Activated CD4-positive, alpha-beta memory T cell treated with anti-CD3 and anti-CD28 coated beads, Interleukin-2, amount 10 ng/mL, durations not matched to agents 7 days and 5 days (primary cell): ENCODE measurements around the gene RHPN2. TPM values are rescaled to one million over a fixed set of nuclear protein-coding genes. Genes with fewer than 3 reads are reported as not detected.
A peak's percentile ranks its signal among the peaks of the same experiment; 100 is the strongest.

Source experiments
- CTCF ChIA-PET: fragments of 350-600 bp; sonication (Branson Sonifier 250); formaldehyde crosslinking; loops from one replicate; lab custom pipeline; 2021; ENCODE audit warnings: antibody characterized with exemption, inconsistent platforms; lab: Charles Lee
- POLR2A ChIA-PET: fragments of 350-600 bp; sonication (Branson Sonifier 250); formaldehyde crosslinking; loops from one replicate; lab custom pipeline; 2021; ENCODE audit warnings: antibody characterized with exemption; lab: Charles Lee
- DNase-seq: peaks from one replicate; pipeline ENCODE4 v3.0.0-alpha.2; 2020
- H3K27ac Mint-ChIP-seq: one replicate; pipeline ENCODE4 v1.8.0; 2021; ENCODE audit warnings: mild to moderate bottlenecking, mixed read lengths
- H3K27me3 Mint-ChIP-seq: one replicate; pipeline ENCODE4 v1.8.0; 2021; ENCODE audit warnings: mixed read lengths
- H3K36me3 Mint-ChIP-seq: one replicate; pipeline ENCODE4 v1.8.0; 2021; ENCODE audit warnings: low read depth, mixed read lengths
- H3K4me1 Mint-ChIP-seq: one replicate; pipeline ENCODE4 v1.8.0; 2021; ENCODE audit warnings: mixed read lengths
- H3K4me3 Mint-ChIP-seq: one replicate; pipeline ENCODE4 v1.8.0; 2021; ENCODE audit warnings: mild to moderate bottlenecking, mixed read lengths
- H3K9me3 Mint-ChIP-seq: one replicate; pipeline ENCODE4 v1.8.0; 2021; ENCODE audit warnings: mixed read lengths
- total RNA-seq, 2 experiments: library from RNA; stranded (reverse); gene quantifications; one replicate each; pipeline ENCODE4 v1.2.3, GENCODE V29; 2021

The RHPN2 gene
- 1 to 10 TPM in 1 of 2 experiments, under 1 TPM in 1; 0.70 to 1.2 TPM for total RNA-seq

- ChIA-PET CTCF (no interaction called here), POLR2A (no interaction called here)
- H3K36me3 Mint-ChIP-seq: no peaks in the 10 kb centered on the region
These were observed at the start of gene RHPN2 for GRCh38 chr19:33064792-33065550. RHPN2 (minus strand) TSS chr19:33064888; CDS start chr19:33064852, 36 bp downstream.

GRCh38 chr19:33114312-33114711 is 49.6 kb upstream of the RHPN2 start:
- Mint-ChIP-seq H3K4me1 (no peaks in the 10 kb centered on the region), H3K36me3 (peaks cover 59% of the 10 kb centered on the region), H3K27me3 (no peaks in the 10 kb centered on the region), H3K27ac (no peak overlapping the region), H3K9me3 (no peaks in the 10 kb centered on the region), H3K4me3 (no peak overlapping the region)
- CTCF ChIA-PET: no interaction called here
- POLR2A ChIA-PET: no interaction called here
- DNase-seq: no peak

More at GRCh38 chr19:33064792-33065550, at the start of gene RHPN2:
- H3K4me3 Mint-ChIP-seq: peak within 1 kb of the TSS; percentile 55
- H3K27me3 Mint-ChIP-seq: peaks cover 27% of the 10 kb centered on the region
- no peaks in the 10 kb centered on the region for H3K9me3 Mint-ChIP-seq
- DNase-seq: peak; percentile 56
- peaks cover 6% of the 10 kb centered on the region for H3K4me1 Mint-ChIP-seq
- no peak within 1 kb of the TSS for H3K27ac Mint-ChIP-seq

DNA sequence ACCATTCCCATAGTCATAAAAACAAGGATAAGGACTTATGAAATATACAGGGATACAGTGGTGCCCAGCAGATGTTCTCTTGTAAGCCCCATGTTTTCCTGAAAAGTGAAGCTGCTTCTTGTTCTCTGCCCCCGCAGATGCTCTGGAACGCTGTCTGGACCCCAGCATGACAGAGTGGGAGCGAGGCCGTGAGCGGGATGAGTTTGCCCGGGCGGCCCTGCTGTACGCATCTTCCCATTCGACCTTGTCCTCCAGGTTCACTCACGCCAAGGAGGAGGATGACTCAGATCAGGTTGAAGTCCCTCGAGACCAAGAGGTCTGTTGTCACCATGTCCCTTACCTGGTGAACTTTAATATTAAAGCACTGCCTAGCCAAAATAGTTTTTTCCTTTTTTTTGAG is 46.9 kb upstream of the RHPN2 start:
- Mint-ChIP-seq H3K4me3 (no peak overlapping the region), H3K9me3 (no peaks in the 10 kb centered on the region), H3K27ac (no peak overlapping the region), H3K36me3 (peaks cover 53% of the 10 kb centered on the region), H3K4me1 (no peaks in the 10 kb centered on the region), H3K27me3 (no peaks in the 10 kb centered on the region)
- no peak for DNase-seq
- ChIA-PET CTCF (no interaction called here), POLR2A (no interaction called here)

GRCh38 chr19:33110137-33110910 is 45.6 kb upstream of the RHPN2 start:
- Mint-ChIP-seq H3K9me3 (no peaks in the 10 kb centered on the region), H3K27me3 (no peaks in the 10 kb centered on the region), H3K27ac (no peak overlapping the region), H3K4me3 (no peak overlapping the region), H3K4me1 (no peaks in the 10 kb centered on the region), H3K36me3 (peaks cover 53% of the 10 kb centered on the region)
- POLR2A ChIA-PET: no interaction called here
- CTCF ChIA-PET: interaction anchor here (1.5 kb wide), 1 partner anchor 8 kb away, joined by 5 read pairs; no protein-coding TSS in a partner anchor
- no peak for DNase-seq

GRCh38 chr19:33108161-33108560 is 43.5 kb upstream of the RHPN2 start:
- peaks cover 51% of the 10 kb centered on the region for H3K36me3 Mint-ChIP-seq
- no peak overlapping the region for H3K4me3 Mint-ChIP-seq
- no peak overlapping the region for H3K27ac Mint-ChIP-seq
- CTCF ChIA-PET: no interaction called here
- no peaks in the 10 kb centered on the region for H3K27me3 Mint-ChIP-seq
- no peaks in the 10 kb centered on the region for H3K4me1 Mint-ChIP-seq
- DNase-seq: no peak
- POLR2A ChIA-PET: no interaction called here
- H3K9me3 Mint-ChIP-seq: no peaks in the 10 kb centered on the region

DNA sequence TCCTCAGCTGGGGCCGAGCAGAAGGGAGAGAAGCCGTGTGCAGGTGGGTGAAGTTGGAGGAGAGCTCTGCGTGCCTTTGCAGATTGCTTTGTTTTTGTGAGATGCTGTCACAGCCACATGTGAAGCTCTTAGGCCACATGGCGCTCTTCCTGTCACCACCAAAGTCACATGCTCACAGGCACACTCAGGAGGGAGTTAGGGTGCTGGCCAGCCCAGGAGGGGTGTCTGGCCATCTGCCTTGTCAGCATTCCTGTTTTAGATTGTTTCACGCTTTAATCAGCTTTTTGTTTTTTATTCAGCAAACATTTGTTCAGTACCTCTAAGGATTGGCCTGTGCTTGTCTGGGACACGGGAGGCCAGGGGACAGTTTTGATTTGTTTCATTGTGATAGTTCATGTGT is 38.2 kb upstream of the RHPN2 start:
- Mint-ChIP-seq H3K27me3 (no peaks in the 10 kb centered on the region), H3K4me1 (no peaks in the 10 kb centered on the region), H3K4me3 (no peak overlapping the region), H3K9me3 (no peaks in the 10 kb centered on the region), H3K36me3 (peaks cover 46% of the 10 kb centered on the region), H3K27ac (no peak overlapping the region)
- ChIA-PET POLR2A (no interaction called here), CTCF (no interaction called here)
- no peak for DNase-seq

DNA sequence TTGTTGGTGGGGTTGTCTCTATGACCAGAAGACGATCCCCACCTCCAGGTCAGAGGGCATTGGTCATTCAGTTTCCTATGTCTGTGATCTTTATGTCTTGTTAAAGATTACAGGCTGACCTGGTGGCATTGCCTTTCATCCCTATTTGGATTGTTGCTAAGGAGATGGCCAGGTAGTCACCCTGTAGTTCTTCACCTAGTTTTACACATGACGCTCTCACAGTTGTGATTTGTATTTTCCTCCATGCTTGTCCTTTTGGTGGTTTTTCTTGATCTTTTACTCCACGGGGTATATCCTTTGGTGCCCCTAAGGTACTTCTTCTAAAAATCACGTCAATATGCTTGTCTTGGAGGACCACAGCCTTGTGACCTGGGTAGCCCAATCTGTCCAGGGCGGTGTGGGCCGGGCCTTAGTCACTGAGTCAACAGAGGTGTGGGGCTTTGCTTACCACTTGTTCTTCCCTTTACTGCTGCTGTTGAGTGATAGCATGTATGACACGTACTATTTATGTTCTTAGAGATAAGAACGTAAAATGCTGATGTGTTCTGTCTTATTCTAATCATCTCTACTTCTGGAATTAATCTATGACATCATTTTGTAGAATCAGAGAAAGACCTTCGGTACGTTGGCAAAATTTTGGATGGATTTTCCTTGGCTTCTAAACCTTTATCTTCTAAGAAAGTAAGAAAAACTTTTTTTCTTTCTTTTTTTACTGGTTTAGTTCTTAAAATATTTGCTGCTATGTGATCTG is 36.4 kb upstream of the RHPN2 start:
- Mint-ChIP-seq H3K9me3 (no peaks in the 10 kb centered on the region), H3K36me3 (peaks cover 49% of the 10 kb centered on the region), H3K4me3 (no peak overlapping the region), H3K27ac (no peak overlapping the region), H3K4me1 (peaks cover 1% of the 10 kb centered on the region), H3K27me3 (no peaks in the 10 kb centered on the region)
- no peak for DNase-seq
- CTCF ChIA-PET: no interaction called here
- POLR2A ChIA-PET: interaction anchor here (1.0 kb wide), 1 partner anchor 20 kb away, joined by 4 read pairs; the partner anchor contains the start of gene GPATCH1

DNA sequence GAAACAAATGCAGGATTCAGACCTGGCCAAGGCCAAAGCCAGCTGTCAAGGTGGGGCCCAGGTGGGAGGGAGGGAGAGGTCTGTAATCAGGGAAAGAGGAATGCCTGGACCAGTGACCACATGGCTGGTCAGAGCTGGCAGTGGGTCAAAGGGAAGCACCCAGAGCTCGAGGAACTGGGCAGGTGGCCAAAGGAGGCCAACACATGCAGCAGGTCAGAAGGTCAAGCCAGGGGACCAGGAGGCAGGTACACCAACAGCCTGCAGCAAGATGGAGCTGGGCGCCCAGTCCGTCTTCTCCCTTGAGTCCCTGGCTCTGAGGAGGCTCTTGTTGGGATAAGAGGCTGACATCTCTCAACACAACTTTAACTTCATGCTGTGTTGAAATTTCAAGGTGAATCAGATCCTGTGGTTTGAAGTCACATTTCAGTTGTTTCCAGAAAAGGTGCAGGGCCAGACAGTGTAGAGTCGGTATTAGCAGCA is 33.4 kb upstream of the RHPN2 start:
- DNase-seq: no peak
- H3K4me3 Mint-ChIP-seq: no peak overlapping the region
- no peaks in the 10 kb centered on the region for H3K27me3 Mint-ChIP-seq
- peaks cover 3% of the 10 kb centered on the region for H3K4me1 Mint-ChIP-seq
- H3K9me3 Mint-ChIP-seq: no peaks in the 10 kb centered on the region
- ChIA-PET POLR2A (no interaction called here), CTCF (no interaction called here)
- no peak overlapping the region for H3K27ac Mint-ChIP-seq
- peaks cover 62% of the 10 kb centered on the region for H3K36me3 Mint-ChIP-seq

DNA sequence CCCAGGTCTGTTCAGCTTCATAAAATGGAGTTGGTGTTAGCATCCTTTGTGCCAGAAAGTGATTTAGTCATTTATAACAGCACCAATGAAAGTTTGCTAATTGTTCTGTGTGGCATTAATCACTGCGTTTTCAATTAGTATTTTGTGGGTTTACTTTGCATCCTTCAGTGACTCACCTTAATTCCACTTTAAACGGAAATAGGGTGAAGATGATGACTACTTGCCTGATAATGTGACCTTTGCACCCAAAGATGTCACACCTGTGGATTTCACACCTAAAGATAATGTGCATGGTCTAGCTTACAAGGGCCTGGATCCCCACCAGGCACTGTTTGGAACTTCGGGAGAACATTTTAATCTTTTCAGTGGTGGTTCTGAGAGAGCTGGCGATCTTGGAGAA is 31.3 kb upstream of the RHPN2 start:
- Mint-ChIP-seq H3K9me3 (no peaks in the 10 kb centered on the region), H3K27ac (no peak overlapping the region), H3K4me3 (no peak overlapping the region), H3K4me1 (peaks cover 3% of the 10 kb centered on the region), H3K36me3 (peaks cover 56% of the 10 kb centered on the region), H3K27me3 (no peaks in the 10 kb centered on the region)
- no peak for DNase-seq
- ChIA-PET CTCF (no interaction called here), POLR2A (interaction anchor here (1.4 kb wide), 1 partner anchor 15 kb away, joined by 3 read pairs; the partner anchor contains the start of gene GPATCH1)

DNA sequence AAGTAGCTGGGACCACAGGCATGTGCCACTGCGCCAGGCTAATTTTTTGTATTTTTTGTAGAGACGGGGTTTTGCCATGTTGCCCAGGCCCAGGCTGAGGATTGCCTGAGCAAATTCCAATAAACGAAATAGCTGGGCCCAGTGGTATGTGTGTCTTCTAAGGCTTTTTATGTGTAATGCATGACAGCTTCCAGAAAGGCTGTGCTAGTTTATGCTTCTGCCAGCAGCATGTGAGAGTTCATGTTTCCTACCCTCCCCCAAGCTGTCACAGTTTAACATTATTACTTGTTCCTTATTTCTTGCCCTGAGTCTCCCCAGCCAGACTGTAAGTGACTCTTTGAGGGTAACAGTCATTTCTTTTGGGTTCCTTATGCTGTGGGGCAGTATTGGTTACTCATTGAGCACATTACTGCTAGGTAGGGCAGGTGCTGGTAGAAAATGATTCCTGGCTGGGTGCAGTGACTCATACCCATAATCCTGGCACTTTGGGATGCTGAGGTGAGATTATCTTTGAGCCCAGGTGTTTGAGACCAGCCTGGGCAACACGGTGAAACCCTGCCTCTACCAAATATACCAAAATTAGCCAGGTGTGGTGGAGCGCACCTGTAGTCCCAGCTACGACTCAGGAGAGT is 29.9 kb upstream of the RHPN2 start:
- Mint-ChIP-seq H3K27me3 (no peaks in the 10 kb centered on the region), H3K36me3 (peaks cover 59% of the 10 kb centered on the region), H3K4me1 (peaks cover 3% of the 10 kb centered on the region), H3K4me3 (no peak overlapping the region), H3K27ac (no peak overlapping the region), H3K9me3 (no peaks in the 10 kb centered on the region)
- DNase-seq: no peak
- CTCF ChIA-PET: interaction anchor here (1.7 kb wide), 1 partner anchor 90 kb away, joined by 3 read pairs; no protein-coding TSS in a partner anchor
- POLR2A ChIA-PET: interaction anchor here (1.4 kb wide), 1 partner anchor 13 kb away, joined by 3 read pairs; the partner anchor contains the start of gene GPATCH1

DNA sequence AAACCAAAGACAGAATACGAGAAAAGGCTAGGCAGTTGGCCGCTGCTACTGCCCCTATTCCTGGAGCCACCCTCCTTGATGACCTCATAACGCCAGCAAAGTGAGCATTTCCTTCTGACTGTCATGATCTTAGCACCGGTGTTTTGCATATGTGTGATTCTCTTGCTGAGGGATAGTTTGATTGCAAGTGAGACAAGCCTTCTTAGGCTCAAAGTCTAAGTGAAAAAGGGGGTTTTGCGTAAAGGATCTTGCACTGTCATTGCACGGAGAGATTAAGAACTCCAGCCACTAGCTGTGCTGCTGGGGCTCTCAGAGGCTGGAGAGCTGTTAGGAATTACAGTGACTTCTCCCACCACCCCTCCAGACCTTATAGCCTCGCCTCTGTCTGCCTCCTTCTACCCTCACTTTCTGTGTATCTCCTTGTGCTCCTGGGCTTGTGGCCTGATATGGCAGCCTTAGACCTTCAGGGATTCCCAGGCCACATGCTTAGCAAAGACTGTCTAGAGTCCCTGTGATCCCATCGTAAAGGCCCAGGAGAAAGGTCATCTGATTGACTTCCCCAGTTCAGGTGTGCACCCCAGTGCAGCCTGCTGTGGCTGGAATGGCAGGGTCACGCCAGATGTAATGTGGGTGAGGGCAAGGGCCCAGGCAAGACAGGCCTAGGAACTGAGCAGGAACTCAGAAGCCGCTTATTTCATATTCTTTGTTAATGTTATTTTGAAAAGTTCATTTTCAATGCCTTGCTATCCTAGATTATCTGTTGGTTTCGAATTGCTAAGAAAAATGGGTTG is 28.9 kb upstream of the RHPN2 start:
- Mint-ChIP-seq H3K27me3 (no peaks in the 10 kb centered on the region), H3K4me1 (peaks cover 3% of the 10 kb centered on the region), H3K9me3 (no peaks in the 10 kb centered on the region), H3K4me3 (no peak overlapping the region), H3K27ac (no peak overlapping the region), H3K36me3 (peaks cover 61% of the 10 kb centered on the region)
- ChIA-PET POLR2A (no interaction called here), CTCF (interaction anchor here (1.7 kb wide), 1 partner anchor 90 kb away, joined by 3 read pairs; no protein-coding TSS in a partner anchor)
- DNase-seq: no peak

DNA sequence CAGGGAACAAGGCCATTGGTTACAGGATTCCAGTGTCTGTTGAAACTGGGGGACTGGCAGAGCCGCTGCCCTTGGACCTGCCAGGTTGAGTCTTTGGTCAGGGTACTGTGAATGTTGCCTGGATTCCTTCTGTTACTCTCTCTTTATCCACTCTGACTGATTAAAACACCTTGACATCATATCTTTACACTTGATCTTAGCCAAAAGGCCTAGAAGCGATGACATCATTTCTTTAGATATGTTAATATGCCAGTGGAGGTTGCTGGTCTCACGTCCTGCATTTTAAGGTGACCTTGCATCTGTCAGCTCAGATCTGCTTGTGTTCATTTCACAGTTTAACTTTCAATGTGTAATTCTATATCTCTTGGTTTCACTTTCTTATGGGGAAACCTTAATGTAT is 25.5 kb upstream of the RHPN2 start:
- POLR2A ChIA-PET: no interaction called here

More for the DNA sequence above, 25.5 kb upstream of the RHPN2 start:
- H3K4me3 Mint-ChIP-seq: no peak overlapping the region
- CTCF ChIA-PET: no interaction called here
- no peak for DNase-seq
- H3K27ac Mint-ChIP-seq: no peak overlapping the region
- H3K4me1 Mint-ChIP-seq: peaks cover 1% of the 10 kb centered on the region
- no peaks in the 10 kb centered on the region for H3K9me3 Mint-ChIP-seq
- H3K36me3 Mint-ChIP-seq: peaks cover 33% of the 10 kb centered on the region
- H3K27me3 Mint-ChIP-seq: no peaks in the 10 kb centered on the region
